ENCODE data around the gene PRR30. TPM values are rescaled to one million over a fixed set of nuclear protein-coding genes. Genes with fewer than 3 reads are reported as not detected.

The PRR30 gene
- total RNA-seq, 6 experiments from 2014 or later = not detected

DNA sequence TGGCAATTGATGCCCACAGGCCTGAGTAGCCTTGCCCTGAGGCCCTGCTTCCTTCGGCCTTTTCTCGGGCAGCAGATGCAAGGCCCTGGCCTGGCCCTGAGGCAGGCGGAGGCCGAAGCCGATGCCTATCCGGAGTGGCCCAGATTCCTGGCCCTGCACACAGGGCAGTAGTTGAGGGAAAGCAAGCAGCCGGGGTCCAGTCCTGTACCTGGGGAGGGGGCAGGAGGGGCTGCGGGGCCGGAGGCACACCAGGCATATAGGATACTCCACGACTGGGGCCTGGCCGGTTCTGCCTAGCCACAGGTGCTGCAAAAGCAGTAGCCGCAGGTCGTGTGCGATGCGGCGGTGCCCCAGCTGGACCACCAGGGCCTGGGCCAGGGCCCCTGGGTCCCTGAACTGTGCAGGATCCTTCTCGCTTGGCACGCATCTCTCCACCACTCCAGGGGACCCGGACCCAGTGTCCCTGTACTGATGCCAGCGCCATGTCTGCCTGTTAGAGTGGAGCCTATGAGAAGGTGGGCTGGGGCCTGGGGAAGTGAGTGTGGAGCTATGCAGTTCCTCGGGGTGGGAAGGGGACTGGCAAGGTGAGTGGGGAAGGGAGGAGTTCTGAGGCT lies 1.8 kb downstream of the PRR30 start:
- 42% methylated on average over 1 of the region's 21 CpGs for WGBS (ENCODE audit: insufficient coverage, low coverage, low lambda C conversion rate, missing lambda C conversion rate)
- Histone ChIP-seq H3K4me1 (peaks cover 0 to 13% (median 4%) of the 10 kb centered on the region in 4 donors), H3K9me3 (no peaks in the 10 kb centered on the region), H3K27me3 (no peaks in the 10 kb centered on the region), H3K36me3 (peaks cover 0 to 2% (median 0%) of the 10 kb centered on the region in 4 donors), H3K27ac (no peak overlapping the region), H3K4me3 (no peak overlapping the region)
- no peak for DNase-seq
- TF ChIP-seq, protein P1, sequence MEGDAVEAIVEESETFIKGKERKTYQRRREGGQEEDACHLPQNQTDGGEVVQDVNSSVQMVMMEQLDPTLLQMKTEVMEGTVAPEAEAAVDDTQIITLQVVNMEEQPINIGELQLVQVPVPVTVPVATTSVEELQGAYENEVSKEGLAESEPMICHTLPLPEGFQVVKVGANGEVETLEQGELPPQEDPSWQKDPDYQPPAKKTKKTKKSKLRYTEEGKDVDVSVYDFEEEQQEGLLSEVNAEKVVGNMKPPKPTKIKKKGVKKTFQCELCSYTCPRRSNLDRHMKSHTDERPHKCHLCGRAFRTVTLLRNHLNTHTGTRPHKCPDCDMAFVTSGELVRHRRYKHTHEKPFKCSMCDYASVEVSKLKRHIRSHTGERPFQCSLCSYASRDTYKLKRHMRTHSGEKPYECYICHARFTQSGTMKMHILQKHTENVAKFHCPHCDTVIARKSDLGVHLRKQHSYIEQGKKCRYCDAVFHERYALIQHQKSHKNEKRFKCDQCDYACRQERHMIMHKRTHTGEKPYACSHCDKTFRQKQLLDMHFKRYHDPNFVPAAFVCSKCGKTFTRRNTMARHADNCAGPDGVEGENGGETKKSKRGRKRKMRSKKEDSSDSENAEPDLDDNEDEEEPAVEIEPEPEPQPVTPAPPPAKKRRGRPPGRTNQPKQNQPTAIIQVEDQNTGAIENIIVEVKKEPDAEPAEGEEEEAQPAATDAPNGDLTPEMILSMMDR (IDR thresholded peaks at IDR 0.05) = no peak
- no peak for TF ChIP-seq POLR2A (IDR thresholded peaks at IDR 0.05)
- no peak for ATAC-seq
- intact Hi-C loops (cut with DNase I) = loop anchor here in 1 of 2 donors (10.0 kb wide), 1 partner anchor 137 kb away; the partner anchor contains the start of gene DNAJC5G

DNA sequence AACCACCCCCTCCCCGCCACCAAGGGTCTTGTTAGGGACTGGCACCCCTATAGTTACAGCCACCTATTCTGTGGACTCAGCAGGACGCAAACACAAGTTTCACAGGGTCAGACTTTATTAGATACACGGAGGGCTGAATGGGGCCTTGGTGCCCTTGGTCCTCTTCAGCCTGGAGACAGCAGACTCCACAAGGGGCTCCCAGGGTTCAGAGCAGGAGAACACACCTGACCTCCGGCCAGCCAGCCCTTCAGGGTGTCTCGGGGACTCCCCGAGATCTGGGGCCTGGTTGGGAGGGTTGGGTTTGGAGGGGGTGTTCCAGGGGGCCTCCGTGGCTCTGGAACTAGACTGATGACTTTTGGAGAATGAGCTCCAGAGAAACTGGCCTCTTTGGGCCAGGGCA lies 2.5 kb downstream of the PRR30 start:
- no peak overlapping the region for H3K4me3 ChIP-seq
- no peaks in the 10 kb centered on the region for H3K9me3 ChIP-seq
- DNase-seq = no peak
- WGBS (ENCODE audit: insufficient coverage, low coverage, low lambda C conversion rate, missing lambda C conversion rate) = 96% methylated on average over 3 of the region's 7 CpGs
- no peaks in the 10 kb centered on the region for H3K27me3 ChIP-seq
- no peak for ATAC-seq
- intact Hi-C loops (cut with DNase I) = loop anchor here in 1 of 2 donors (10.0 kb wide), 1 partner anchor 138 kb away; the partner anchor contains the start of gene DNAJC5G
- TF ChIP-seq, protein P1 (IDR thresholded peaks at IDR 0.05) = no peak
- no peak for TF ChIP-seq POLR2A (IDR thresholded peaks at IDR 0.05)
- peaks cover 0 to 13% (median 4%) of the 10 kb centered on the region in 4 donors for H3K4me1 ChIP-seq
- H3K36me3 ChIP-seq = peaks cover 0 to 8% (median 3%) of the 10 kb centered on the region in 4 donors
- H3K27ac ChIP-seq = no peak overlapping the region

DNA sequence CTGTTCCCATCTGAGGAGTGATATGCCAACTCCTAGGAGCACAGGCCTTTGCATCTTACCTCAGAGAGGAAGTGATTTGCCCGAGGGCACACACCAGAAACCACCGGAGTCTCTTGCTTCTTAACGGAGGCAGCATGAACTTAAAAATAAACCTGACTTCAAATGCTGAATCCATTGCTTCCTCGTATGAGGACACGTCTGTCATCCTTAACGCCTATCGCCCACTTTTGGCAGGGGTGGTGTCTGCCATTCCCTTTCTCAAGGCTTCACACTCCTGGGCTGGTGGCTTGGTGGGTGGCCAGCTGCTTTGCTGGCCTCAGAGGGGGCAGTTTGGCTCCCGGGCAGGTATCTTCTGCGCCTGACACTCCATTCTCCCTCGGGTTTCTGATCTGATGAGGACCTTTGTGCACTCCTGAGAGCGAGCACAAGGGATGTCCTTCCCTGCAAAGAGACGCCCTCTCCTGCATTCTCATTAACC lies 3.7 kb downstream of the PRR30 start:
- no peak overlapping the region for H3K4me3 ChIP-seq
- H3K36me3 ChIP-seq = peaks cover 0 to 21% (median 13%) of the 10 kb centered on the region in 4 donors
- H3K27ac ChIP-seq = no peak overlapping the region
- ATAC-seq (no peak), DNase-seq (no peak)
- intact Hi-C loops (cut with DNase I) = loop anchor here in 1 of 2 donors (10.0 kb wide), 1 partner anchor 139 kb away; the partner anchor contains the start of gene DNAJC5G
- no peaks in the 10 kb centered on the region for H3K9me3 ChIP-seq
- no peaks in the 10 kb centered on the region for H3K27me3 ChIP-seq
- 74% methylated on average over 11 of the region's 12 CpGs for WGBS (ENCODE audit: insufficient coverage, low coverage, low lambda C conversion rate, missing lambda C conversion rate)
- TF ChIP-seq, protein P1 (IDR thresholded peaks at IDR 0.05) = no peak
- no peak for TF ChIP-seq POLR2A (IDR thresholded peaks at IDR 0.05)
- H3K4me1 ChIP-seq = peaks cover 0 to 13% (median 4%) of the 10 kb centered on the region in 4 donors

DNA sequence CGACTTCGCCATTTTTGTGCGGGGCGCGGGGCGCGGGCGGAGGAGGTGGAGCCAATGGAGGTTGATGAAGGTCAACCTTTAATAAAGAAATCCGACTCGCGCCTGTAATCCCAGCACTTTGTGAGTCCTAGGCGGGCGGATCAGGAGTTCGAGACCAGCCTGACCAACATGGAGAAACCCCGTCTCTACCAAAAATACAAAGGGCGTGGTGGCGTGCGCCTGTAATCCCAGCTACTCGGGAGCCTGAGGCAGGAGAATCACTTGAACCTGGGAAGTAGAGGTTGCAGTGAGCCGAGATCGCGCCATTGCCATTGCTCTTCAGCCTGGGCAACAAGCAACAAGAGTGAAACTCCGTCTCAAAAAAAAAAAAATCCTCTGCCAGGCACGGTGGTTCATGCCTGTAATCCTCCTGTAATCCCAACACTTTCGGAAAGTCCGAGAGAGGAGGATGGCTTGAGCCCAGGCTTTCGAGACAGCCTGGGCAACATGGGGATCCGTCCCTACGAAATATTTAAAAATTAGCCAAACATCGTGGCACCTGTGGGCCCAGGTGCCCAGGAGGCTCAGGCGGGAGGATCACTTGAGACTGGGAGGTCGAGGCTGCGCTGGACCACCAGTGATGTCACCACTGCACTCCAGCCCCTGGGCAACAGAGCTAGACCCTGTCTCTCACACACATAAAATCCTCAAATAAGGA lies 4.3 kb downstream of the PRR30 start:
- intact Hi-C loops (cut with DNase I) = loop anchor here in 1 of 2 donors (10.0 kb wide), 1 partner anchor 140 kb away; the partner anchor contains the start of gene DNAJC5G
- Histone ChIP-seq H3K36me3 (peaks cover 0 to 24% (median 18%) of the 10 kb centered on the region in 4 donors), H3K27me3 (no peaks in the 10 kb centered on the region), H3K4me3 (peak overlapping the region; percentile 92 to 97 (median 96)), H3K27ac (peak overlapping the region in 2 of 3 donors; percentile 72 to 81), H3K4me1 (peaks cover 0 to 13% (median 4%) of the 10 kb centered on the region in 4 donors), H3K9me3 (no peaks in the 10 kb centered on the region)
- 51% methylated on average over 14 of the region's 33 CpGs for WGBS (ENCODE audit: insufficient coverage, low coverage, low lambda C conversion rate, missing lambda C conversion rate)
- no peak for DNase-seq
- TF ChIP-seq, protein P1 (IDR thresholded peaks at IDR 0.05) = no peak
- TF ChIP-seq POLR2A (IDR thresholded peaks at IDR 0.05) = no peak
- ATAC-seq = no peak

Measured in right lobe of liver (tissue), 6 donors.